ENCODE data around the gene EXTL1.

The EXTL1 gene

DNA sequence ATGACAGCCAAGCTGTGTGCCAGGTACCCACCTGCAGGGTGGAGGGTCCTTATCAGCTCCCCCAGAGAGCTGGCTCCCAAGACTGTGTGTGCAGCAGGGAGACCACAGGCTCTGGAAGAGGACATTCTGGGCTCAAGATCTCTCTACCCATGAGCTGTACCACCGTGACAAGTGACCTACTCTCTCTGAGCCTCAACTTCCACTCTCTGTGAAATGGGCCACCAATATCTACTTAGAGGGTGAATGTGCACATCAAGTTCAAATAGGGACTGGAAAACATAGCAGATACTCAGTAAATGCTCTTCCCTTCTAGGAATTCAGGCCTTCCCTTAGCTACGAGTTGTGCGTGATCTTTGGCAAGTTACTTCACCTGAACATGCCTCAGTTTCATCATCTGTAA is 22.8 kb downstream of the EXTL1 start:
- no peak for DNase-seq (ENCODE audit: low read depth)

DNA sequence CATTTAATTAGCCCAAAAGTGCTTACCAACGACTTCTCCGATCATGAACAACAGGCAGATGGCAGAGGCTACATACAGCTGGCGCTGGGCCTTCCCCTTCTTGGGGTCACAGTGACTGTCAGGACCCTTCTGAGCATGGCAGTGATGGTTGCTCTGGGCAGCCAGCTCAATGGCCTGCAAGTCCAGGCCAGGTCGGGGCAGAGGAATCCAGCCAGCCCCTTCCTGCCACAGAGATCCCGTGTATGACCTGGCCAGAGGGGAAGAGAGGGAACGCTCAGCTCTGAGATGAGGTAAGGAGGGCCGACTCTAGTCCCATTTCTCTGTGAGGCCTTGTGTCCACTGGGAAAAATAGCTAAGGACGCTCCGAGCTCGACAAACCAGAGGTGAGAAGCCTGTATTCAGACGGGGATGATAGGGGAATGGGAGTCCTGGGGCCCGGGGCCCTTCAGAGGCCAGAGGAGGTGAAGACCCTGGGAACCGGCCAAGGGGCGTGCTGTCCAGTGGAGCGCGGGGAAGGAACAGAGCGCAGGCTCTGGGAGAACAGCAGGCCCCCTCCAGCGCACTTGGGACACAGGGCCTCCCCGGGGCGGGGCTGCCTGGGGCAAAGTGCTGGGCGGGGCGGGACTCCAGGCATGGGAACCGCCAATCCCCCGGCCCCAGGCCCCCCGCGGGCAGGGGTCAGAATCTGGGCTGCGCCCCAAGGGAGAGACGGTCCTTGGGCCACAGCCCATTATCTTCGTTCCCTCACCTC is 23.6 kb downstream of the EXTL1 start:
- DNase-seq (ENCODE audit: low read depth): no peak

DNA sequence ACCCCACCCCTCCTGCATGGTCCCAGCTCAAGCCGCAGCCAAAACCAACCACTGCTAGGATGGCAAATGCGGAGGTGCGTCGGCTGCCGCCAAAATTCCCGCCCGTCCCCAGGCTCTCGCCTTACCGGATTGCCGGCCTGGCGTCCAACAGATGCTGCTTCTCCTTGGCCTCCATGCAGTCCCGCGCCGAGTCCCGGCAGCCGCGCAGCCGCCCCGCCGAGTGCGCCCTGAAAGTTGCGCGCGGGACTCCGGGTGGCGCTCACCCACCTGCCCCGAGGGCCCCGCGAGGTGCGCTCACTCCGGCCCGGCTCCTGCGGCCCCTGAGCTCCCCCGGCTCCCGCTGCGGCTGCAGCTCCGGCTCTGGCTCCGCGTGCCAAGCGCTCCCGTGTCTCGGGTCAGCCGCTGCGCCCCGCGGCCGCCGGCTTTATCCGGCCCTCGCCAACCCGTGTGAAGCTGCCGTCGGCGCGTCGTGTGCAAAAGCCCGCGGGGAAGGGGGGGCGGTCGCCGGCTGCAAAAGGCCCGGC is 24.2 kb downstream of the EXTL1 start, which contains the start of gene SLC30A2:
Gene SLC30A2 (minus strand): TSS at position 397 of the 524 bp plus-strand sequence. CDS start 222 bp downstream, at position 175.
- DNase-seq (ENCODE audit: low read depth): no peak

DNA sequence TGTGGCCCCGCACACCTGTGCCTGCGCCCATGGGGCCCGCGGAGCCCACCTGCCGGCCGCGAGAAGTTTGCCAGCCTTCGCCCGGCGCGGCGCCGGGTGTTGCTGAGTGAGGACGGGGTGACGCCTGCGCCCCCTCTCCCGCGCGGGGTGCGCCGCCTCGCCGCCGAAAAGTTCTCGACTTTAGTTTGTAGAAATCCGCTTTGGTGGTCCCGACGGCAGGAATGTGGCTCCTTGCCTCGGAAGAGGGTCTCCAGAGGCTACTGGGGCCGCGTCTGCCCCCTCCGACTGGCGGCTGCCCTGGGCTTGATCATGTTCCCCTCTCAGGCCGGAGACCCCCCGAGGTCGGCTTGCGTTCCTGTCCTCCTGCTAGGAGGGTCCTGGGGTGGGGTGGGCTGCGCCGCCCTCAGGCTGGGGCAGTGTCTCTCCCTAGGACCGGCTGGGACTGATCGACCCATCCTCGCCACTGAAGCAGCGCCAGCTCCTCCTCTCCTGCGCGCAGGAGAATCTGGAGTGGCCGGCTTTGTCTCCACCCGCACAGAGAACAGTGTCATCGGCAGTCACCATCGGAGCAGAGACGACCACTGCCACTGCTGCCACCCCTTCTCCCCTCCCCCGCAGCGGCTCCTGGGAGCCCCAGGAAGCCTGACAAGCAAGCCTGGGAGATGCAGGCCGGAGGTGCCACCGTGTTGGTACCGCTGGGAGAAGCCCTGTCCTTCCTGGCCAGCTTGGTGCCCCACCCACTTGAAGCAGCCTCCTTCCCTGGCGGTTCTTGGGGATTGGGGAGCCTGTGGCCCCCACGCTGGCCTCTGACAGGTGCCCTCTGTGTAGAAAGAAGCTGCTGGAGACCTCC is 24.9 kb downstream of the EXTL1 start:
- DNase-seq (ENCODE audit: low read depth): no peak

DNA sequence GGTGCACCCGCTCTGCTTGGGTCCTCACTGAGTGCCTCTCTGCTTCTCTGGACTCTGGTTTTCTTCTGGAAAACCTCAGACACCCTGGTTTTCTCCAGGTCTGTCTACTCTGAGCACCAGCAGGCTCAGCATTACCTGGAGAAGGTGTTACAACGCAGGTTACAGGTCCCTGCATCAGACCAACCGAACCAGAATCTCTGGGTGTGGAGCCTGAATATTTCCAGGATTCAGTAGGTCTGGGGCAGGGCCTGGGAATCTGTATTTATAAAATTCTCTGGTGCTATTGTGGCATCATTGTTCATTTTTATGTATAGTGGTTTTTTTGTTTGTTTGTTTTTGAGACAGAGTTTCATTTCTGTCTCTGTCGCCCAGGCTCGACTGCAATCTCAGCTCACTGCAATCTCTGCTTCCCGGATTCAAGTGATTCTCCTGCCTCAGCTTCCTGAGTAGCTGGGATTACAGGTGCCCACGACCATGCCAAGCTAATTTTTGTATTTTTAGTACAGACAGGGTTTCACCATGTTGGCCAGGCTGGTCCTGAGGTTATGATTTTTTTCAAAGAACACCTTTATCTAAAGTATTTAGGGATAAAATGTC is 25.8 kb downstream of the EXTL1 start:
- DNase-seq (ENCODE audit: low read depth): no peak

DNA sequence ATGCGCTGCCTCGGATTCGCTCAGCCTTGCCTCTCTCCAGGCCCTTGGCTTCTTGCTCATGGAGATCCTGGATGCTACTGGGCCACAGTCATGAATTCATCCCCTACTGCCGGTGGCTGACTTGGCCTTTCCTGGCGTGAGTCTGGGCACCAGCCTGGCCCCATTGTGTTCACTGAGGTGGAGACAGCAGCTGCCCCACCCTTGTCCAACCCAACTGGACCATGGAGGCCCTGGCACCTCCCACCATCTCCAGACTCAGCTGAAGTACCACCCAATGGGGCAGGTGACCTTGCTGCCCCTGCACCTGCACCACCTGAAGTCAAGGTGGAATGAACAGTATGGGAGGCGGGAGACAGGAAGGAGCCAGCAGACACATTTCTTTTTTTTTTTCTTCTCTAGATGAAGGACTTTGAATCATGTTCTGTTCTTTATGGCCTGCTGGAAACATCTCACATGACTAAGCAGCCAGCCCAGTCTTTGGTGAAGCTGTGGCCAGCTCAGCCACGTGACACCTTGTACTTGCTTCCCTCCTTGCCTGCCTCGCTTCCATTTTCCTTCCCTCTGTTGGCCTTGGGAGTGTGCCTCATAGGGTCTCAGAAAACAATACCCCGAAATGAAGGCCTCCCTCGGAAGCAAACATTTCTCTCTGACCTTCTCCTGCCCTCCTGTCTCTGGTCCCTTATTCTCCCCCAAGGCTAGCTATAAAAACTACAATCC is 28.1 kb downstream of the EXTL1 start:
- DNase-seq (ENCODE audit: low read depth): no peak

DNA sequence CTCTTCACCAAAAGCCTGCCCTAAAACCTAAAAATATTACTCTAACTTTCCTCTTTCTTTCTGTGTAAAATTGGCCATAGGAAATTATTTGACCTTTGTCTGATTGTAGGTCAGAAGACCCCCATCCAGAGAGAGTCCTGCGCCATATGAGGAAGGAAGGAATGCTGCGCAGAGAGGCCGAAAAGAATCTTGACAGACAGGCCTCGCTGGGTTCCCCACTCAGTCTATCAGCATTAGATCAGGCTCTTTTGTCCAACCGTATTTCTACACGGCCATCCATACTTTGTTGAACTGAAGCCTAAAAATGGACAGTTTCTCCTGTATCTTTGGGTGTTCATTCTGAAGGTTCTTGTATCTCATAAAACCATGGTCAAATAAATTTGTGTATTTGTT is 28.7 kb downstream of the EXTL1 start:
- no peak for DNase-seq (ENCODE audit: low read depth)

DNA sequence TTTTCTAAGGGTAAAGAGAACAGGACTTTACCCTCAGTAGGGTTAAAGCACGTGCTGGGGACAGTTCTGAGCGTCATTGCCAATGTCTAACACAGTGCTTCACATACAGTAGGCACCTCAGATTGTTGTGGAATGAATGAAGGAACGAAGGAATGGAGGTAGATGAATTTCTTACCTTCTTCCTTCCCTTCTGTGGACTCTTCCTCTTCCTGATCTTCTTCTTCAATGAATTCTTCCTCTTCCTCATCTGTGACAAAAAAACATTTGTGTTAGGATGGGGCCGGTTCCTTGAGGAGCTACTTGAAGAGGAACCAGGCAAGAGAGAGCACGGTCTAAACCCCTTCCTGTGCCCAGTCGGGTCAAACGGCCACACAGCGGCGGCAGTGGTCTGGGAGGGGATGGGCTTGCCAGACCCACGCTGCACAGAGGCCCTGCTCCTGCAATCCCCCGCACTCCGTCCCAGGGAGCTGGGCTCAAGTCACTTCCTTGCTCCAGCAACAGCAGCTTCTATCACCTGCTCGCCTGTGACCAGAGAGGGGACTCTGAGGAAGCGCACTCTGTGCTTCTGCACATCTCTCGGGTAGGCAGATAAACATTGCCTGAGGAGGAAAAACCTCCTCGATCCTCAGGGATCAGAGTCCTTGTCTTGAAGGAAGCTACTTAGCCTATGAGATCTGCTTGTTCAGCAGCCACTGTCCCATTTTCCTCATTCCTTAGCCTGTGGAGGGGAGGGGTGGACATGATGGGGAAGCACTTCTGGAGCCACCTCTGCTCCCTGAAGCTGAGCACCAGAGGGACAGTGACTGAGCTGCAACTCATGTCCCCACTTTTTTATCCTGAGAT is 32.4 kb downstream of the EXTL1 start:
- DNase-seq (ENCODE audit: low read depth): no peak

DNA sequence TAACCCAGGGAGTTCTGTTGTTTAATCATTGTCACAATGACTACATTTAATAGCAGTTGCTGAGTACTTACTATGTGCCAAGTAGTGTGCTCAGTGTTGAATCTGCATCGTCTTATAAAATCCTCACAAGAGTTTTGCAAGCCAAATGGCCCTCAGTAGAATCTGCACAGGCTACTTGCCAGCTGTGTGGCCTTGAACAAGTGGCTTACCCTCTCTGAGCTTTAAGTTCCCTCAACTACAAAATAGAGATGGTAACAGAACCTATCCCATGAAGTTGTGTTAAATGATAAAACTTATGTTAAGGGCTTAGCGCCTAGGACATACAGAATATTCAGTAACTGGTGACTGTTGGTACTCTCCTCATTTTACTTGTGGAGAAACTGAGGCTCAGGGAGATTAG is 33.5 kb downstream of the EXTL1 start:
- DNase-seq (ENCODE audit: low read depth): no peak

DNA sequence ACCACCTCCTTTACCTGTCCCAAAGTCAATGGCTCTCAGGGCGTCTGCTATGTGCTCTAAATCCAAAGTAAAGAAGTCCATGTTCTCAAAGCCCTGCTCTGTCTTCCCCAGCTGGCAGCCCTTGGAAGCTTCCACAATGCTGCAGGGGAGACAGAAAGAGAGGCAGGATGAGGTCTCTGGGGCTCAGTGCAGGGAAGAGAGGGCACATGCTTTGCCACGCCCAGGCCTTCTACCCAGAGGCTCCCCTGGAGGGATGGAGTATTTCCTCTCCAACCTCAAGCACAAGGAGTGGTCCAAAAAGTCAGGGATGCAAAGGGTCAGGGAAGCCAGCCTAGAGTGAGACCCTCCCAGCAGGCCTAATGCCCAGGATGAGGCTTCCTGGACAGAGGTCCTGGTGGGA is 35.6 kb downstream of the EXTL1 start:
- DNase-seq (ENCODE audit: low read depth): no peak

DNA sequence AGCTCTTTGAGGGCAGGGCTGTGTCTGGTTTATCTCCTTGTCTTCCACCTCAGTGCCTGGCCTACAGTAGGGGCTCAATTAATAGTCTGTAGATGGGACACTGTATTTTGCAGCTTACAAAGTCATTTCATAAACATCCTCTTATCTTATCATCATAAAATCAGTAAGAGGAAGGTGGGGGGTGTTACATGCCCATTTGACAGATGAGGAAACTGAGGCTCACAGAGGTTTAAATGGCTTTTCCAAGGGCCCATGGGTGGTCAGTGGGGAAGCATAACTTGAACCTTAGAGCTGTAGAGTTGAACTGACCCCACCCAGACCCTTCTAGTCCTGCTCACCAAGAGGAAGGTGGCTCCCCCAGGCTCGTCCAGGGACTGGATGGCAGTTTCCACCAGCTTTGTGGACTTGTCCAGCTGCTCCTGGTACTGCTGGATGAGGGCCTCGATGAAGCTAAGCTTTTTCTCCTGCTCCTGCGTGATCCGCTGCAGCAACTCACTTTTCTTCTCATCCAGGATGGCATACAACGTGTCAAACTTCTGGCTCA is 36.5 kb downstream of the EXTL1 start:
- DNase-seq (ENCODE audit: low read depth): no peak

DNA sequence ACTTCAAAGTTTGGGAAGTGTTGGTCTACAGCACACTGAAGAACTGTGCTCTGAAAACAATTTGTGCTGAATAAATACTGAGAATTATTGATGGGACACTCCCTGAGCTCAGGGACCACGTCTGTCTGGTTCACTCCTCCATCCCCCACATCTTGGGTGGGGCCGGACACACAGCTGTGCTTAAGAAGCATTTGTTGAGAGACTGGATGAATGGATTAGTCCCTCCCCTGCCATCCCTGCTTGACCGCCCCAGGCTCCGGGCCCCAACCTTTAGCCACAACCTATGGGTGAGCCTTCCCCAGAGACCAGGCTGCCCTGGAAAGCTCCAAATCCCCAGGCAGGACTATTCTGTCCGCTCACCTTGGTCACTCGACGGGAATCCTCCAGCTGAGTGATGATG is 38.3 kb downstream of the EXTL1 start:
- no peak for DNase-seq (ENCODE audit: low read depth)

DNA sequence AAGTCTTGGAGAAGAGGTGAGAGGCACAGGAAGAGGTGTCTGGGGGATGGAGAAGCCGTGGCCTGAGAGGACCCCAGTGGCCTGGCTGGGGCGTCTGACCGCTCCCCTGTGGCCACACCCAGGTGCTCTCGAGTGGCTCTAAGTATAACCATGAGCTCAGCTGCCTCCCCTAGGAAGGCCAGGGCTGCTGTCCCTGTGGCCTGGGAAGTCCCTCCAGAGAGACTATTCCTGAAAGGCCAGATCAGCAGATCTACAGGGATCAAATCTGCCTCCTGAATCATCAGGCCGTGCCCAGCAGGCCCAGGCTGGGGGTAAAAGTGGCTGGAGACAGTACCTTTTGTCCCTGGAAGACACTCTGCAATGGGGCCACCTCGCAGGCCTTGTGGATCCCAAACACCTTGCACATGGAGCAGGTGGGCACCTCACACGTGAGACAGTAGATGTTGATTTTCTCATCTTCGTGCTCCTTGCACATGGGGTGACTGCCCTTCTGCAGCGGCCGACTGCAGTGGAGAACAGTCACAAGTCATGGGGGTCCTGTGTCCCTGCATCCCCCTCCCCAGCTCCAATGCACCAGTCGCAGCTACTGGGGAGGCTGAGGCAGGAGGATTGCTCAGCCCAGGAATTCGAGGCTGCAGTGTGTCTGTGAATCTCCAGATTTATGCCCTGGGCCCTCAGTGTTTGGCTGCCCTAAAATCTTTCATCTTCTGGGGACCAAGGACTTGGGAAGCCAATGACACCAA is 39.4 kb downstream of the EXTL1 start:
- DNase-seq (ENCODE audit: low read depth): no peak

DNA sequence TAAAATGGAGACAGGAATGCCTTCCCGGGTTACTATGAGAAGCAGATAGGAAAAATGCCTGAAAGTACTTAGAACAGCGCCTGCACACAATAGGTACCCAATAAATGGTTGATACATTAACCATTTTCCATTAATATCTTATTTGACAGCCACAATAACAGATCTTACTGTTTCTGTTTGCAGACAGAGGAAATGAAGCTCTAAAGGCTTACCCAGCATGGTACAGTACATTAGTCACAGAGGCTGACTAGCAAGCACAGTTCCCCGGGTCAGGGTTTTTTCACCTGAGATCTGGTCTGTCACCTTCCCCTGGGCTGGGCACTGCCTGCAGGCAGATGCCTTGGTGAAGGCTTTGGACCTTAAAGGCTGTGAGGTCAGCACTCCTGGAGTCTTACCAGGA is 43.0 kb downstream of the EXTL1 start:
- DNase-seq (ENCODE audit: low read depth): no peak

DNA sequence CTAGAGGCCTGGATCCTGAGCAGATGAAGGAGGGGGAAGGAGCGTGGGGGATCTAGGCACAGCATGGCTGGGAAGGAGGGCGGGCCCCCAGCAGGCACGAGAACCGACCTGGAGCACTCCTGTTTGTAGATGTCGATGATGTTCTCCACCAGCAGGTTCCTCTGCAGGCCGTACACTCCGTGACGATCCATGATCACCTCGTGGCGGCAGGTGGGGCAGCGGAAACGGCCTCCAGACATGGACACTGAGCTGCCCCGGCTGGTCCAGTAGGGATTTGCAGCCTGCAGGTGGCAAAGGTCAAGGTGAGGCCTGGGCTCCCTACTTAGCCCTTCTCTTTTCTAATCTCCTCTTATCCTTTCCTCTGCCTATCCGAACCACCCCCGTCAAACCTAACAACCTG is 44.6 kb downstream of the EXTL1 start:
- no peak for DNase-seq (ENCODE audit: low read depth)

DNA sequence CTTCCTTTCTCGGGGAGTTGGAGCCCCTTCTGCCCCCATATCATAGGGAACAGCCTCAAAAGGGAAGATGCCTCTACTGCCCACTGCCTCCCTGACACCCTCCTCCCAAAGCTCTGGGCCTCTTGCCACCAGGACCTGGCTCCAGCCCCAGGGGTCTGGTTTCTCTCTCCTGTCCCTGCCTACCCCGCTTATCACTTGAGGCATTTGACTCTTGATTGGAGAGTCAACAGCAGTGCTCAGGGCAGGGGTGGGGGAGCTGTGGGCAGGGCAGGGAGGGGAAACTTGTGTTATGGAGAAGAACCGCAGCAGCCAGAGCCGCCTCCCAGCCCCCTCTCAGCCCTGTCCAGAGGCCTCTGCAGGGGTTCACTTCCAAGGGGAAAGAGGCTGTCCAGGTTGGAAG is 45.3 kb downstream of the EXTL1 start:
- no peak for DNase-seq (ENCODE audit: low read depth)

DNA sequence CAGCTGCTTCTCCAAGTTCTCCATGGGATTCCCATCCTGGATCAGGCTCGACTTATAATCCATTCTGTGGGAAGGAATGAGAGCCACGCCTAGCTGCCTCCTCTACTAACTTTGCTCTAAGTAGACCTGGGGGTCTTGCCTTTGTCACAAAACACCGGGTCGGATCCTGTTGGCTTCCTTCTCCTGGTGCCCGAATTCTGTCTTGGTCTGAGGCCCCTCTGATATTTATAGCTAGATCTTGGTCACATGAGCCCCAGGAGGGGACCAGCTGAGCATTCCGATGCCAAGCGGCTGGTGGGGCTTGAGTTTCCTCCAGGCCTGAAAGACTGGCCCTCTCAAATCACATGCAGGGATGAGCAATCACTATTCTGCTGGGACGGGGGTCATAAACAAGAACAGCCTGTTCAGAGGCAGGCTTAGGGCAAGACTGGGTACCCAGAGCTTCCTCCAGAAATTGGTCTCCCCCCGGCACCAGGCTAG is 45.9 kb downstream of the EXTL1 start, which contains the start of gene TRIM63:
Gene TRIM63 (minus strand): TSS at position 199 of the 480 bp plus-strand sequence. CDS start 136 bp downstream, at position 63.
- no peak for DNase-seq (ENCODE audit: low read depth)

DNA sequence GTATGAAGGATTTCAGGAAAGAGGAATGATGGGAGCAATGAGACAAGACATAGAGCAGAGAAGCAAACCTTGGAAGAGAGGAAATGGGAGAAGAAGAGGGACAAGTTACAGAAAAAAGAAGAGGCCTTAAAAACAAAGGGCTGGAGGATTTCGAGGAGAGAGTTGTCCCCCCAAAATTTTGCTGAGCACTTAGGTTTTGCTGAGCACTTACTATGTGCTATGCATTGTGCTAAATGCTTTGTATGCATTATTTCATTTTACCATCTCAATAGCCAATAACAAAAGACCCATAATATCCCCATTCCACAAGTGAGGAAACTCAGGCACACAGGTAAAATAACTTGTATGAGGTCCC is 48.3 kb downstream of the EXTL1 start:
- no peak for DNase-seq (ENCODE audit: low read depth)

DNA sequence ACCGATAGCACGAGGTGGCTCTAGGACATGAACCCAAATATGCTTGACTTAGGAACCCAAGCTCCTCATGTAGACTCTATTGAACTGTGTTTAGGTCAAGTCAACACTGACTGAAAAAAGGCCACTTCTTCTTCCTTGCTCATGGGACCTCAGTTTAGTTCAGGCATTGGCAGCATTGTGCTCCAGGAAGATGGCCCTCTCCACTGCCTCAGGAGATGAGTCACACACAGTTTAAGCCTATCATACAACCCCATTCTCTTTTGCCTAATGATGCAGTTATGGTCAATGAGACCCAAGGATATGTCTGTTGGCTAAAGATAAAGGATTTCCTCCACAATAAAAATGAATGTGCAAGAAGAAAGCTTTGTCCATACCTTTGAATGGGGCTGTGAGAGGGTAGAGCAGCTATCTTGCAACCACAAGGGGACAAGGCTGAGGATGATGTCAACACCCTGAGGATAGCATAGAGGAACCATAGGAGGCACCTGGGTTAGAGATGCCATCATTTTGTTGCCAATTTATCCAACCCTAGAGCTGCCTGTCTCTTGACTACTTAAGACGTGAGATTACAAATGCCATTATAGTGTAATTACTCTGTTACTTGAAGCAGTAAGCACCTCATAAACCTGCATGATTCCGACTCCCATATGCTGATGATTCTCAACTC is 48.9 kb downstream of the EXTL1 start:
- no peak for DNase-seq (ENCODE audit: low read depth)

Measured in stimulated activated CD8-positive, alpha-beta memory T cell treated with anti-CD3 and anti-CD28 coated beads, Interleukin-12 subunit alpha, Interleukin-12 subunit beta, amount 100 ng/mL, for 1 hour (primary cell).